ENCODE measurements around the gene ST8SIA4.

Gene ST8SIA4

DNA sequence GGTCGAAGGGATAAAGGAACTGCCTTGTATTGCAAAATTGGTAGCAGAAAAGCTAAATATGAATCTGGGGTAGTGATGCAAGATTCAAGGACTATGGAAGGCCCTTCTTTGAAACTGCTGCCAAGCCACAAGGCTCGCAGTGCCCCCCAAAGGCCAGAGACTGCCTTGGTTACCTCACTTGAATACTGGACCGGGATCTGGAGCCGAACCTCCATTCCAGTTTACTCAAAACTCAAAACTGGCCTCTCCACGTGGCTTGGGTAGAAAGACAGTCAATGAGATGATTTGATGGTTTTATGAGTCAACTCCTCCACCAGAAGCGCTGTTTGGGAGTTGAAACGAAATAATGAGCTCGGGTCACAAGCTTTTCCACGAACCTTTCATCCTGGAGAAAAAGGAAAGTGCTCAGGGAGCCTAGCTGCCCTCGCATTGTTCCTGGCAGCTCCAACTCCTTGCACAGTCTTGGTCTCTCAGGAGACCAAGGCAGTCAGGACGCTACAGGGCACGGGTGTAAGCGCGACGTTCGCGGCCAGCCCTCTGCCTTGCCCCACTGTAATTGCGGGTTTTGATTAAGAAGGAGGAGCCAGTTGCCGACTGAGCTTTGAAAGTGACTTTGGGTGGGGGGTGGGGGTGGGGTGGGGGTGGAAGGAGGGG lies 2.8 kb downstream of the ST8SIA4 start:
- Histone ChIP-seq H3K9me3 (ENCODE audit: insufficient read depth, low read depth, low read length) (no peaks in the 10 kb centered on the region), H3F3A (ENCODE audit: low read depth) (peaks cover 7% of the 10 kb centered on the region), H3K36me3 (ENCODE audit: insufficient read depth, low read length) (no peaks in the 10 kb centered on the region), H3K79me2 (ENCODE audit: insufficient read depth, low read length) (peaks cover 72% of the 10 kb centered on the region), H3K4me3 (ENCODE audit: low read length, poor library complexity, severe bottlenecking) (peak overlapping the region; percentile 90), H3K4me2 (ENCODE audit: low read depth, low read length, poor library complexity, severe bottlenecking) (peak overlapping the region; percentile 97), H3K4me1 (ENCODE audit: insufficient read depth, low read length, poor library complexity, severe bottlenecking) (peaks cover 43% of the 10 kb centered on the region), H3K27me3 (ENCODE audit: insufficient read depth, low read length, poor library complexity, severe bottlenecking) (no peaks in the 10 kb centered on the region), H2AFZ (ENCODE audit: low read length) (no peak overlapping the region), H3K9me2 (replicated peaks; ENCODE audit: low read depth, low read length) (no peaks in the 10 kb centered on the region), H3K9ac (ENCODE audit: low read depth, low read length, poor library complexity, severe bottlenecking) (peak overlapping the region; percentile 88), H4K20me1 (ENCODE audit: insufficient read depth, low read length, poor library complexity, severe bottlenecking) (peaks cover 32% of the 10 kb centered on the region)
- TF ChIP-seq EZH2phosphoT487 (IDR thresholded peaks at IDR 0.05; ENCODE audit: borderline replicate concordance), result no peak
- TF ChIP-seq, protein P1, sequence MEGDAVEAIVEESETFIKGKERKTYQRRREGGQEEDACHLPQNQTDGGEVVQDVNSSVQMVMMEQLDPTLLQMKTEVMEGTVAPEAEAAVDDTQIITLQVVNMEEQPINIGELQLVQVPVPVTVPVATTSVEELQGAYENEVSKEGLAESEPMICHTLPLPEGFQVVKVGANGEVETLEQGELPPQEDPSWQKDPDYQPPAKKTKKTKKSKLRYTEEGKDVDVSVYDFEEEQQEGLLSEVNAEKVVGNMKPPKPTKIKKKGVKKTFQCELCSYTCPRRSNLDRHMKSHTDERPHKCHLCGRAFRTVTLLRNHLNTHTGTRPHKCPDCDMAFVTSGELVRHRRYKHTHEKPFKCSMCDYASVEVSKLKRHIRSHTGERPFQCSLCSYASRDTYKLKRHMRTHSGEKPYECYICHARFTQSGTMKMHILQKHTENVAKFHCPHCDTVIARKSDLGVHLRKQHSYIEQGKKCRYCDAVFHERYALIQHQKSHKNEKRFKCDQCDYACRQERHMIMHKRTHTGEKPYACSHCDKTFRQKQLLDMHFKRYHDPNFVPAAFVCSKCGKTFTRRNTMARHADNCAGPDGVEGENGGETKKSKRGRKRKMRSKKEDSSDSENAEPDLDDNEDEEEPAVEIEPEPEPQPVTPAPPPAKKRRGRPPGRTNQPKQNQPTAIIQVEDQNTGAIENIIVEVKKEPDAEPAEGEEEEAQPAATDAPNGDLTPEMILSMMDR (conservative IDR thresholded peaks at IDR 0.05; ENCODE audit: low read length), result peak; percentile 54

GRCh38 chr5:100899675-100900074 lies 3.4 kb downstream of the ST8SIA4 start:
- Histone ChIP-seq H3K9ac (ENCODE audit: low read depth, low read length, poor library complexity, severe bottlenecking) (peak overlapping the region; percentile 88), H3K9me2 (replicated peaks; ENCODE audit: low read depth, low read length) (no peaks in the 10 kb centered on the region), H3K36me3 (ENCODE audit: insufficient read depth, low read length) (0 out of 2 replicates have a peak, but pooled peaks cover 3% of the 10 kb centered on the region), H3K27me3 (ENCODE audit: insufficient read depth, low read length, poor library complexity, severe bottlenecking) (no peaks in the 10 kb centered on the region), H3K4me3 (ENCODE audit: low read length, poor library complexity, severe bottlenecking) (peak overlapping the region; percentile 90), H4K20me1 (ENCODE audit: insufficient read depth, low read length, poor library complexity, severe bottlenecking) (peaks cover 32% of the 10 kb centered on the region), H3K79me2 (ENCODE audit: insufficient read depth, low read length) (peaks cover 78% of the 10 kb centered on the region), H3F3A (ENCODE audit: low read depth) (peaks cover 7% of the 10 kb centered on the region), H2AFZ (ENCODE audit: low read length) (no peak overlapping the region), H3K4me2 (ENCODE audit: low read depth, low read length, poor library complexity, severe bottlenecking) (peak overlapping the region; percentile 97), H3K4me1 (ENCODE audit: insufficient read depth, low read length, poor library complexity, severe bottlenecking) (peaks cover 45% of the 10 kb centered on the region), H3K9me3 (ENCODE audit: insufficient read depth, low read depth, low read length) (no peaks in the 10 kb centered on the region)
- no peak for TF ChIP-seq EZH2phosphoT487 (IDR thresholded peaks at IDR 0.05; ENCODE audit: borderline replicate concordance)
- TF ChIP-seq, protein P1 (conservative IDR thresholded peaks at IDR 0.05; ENCODE audit: low read length), result no peak

DNA sequence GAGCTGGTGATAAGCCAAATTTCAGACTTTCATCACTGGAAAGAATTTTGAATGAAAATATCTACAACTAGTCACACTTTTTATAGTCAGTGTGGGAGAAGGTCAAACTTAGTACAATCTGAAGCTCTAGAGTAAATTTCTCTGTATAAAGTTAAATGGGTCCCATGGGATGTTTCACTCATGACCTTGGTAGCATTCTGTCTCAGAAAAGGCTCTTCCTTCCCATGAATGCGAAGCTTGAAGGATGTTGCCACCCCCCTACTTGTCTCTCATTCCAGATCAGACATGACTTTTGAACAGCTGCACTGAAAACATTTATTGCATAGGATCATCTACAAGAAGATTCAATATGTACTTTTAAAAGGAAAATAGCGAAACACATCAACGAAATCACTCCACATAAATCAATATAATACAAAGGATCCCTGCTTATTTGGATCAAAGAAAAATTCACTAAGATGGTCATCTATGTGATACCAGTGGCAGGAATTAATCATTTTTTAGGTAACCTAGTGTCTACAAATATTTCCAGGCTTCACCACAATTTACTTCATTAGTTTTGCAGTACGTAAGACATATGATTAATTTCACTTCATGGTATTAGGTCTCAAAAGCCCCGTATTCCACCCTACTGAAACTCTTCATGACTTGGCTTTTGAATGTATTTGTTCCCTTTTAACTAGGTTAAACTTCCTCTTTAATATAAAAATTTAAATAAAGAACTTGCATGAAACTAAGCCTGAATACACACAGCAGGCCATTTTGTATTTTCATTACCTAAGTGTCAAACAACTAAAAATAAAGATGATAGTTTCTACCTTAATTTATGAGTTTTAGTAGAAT lies 4.4 kb downstream of the ST8SIA4 start:
- Histone ChIP-seq H3K36me3 (ENCODE audit: insufficient read depth, low read length) (peaks cover 9% of the 10 kb centered on the region; the same call in 1 of the 2 replicates), H3K4me3 (ENCODE audit: low read length, poor library complexity, severe bottlenecking) (peak overlapping the region; percentile 90), H4K20me1 (ENCODE audit: insufficient read depth, low read length, poor library complexity, severe bottlenecking) (peaks cover 32% of the 10 kb centered on the region)

More for the DNA sequence above, 4.4 kb downstream of the ST8SIA4 start:
- Histone ChIP-seq H3K9ac (ENCODE audit: low read depth, low read length, poor library complexity, severe bottlenecking) (peak overlapping the region; percentile 88), H2AFZ (ENCODE audit: low read length) (no peak overlapping the region), H3K27me3 (ENCODE audit: insufficient read depth, low read length, poor library complexity, severe bottlenecking) (no peaks in the 10 kb centered on the region), H3K79me2 (ENCODE audit: insufficient read depth, low read length) (peaks cover 85% of the 10 kb centered on the region), H3K4me2 (ENCODE audit: low read depth, low read length, poor library complexity, severe bottlenecking) (peak overlapping the region; percentile 97), H3K9me3 (ENCODE audit: insufficient read depth, low read depth, low read length) (no peaks in the 10 kb centered on the region), H3F3A (ENCODE audit: low read depth) (peaks cover 7% of the 10 kb centered on the region), H3K4me1 (ENCODE audit: insufficient read depth, low read length, poor library complexity, severe bottlenecking) (peaks cover 51% of the 10 kb centered on the region), H3K9me2 (replicated peaks; ENCODE audit: low read depth, low read length) (no peaks in the 10 kb centered on the region)
- no peak for TF ChIP-seq EZH2phosphoT487 (IDR thresholded peaks at IDR 0.05; ENCODE audit: borderline replicate concordance)
- TF ChIP-seq, protein P1 (conservative IDR thresholded peaks at IDR 0.05; ENCODE audit: low read length), result no peak

Measured in Loucy (cell line).